ENCODE data around the gene CHKA. TPM values are rescaled to one million over a fixed set of nuclear protein-coding genes. Genes with fewer than 3 reads are reported as not detected.

Gene CHKA
- total RNA-seq, 1 experiment from 2014 or later, result 63.0 TPM

- no peak overlapping the region for H3K27ac Mint-ChIP-seq
- Histone ChIP-seq H3K4me2 (ENCODE audit: insufficient read depth, insufficient read length, low read length) (no peak overlapping the region), H3K18ac (ENCODE audit: insufficient read length, low read depth, low read length) (no peak overlapping the region), H3T11ph (ENCODE audit: low read length) (no peak overlapping the region), H3K23me2 (ENCODE audit: insufficient read length, low read depth, low read length, poor library complexity, severe bottlenecking) (no peaks in the 10 kb centered on the region), H2BK20ac (ENCODE audit: low read depth, low read length, poor library complexity, severe bottlenecking) (no peak overlapping the region), H3K79me2 (ENCODE audit: insufficient read depth, low read length) (no peaks in the 10 kb centered on the region), H3K27me3 (ENCODE audit: insufficient read depth, low read length) (no peaks in the 10 kb centered on the region), H4K8ac (replicated peaks; ENCODE audit: insufficient read length, low read depth, low read length) (no peak overlapping the region), H3K14ac (ENCODE audit: insufficient read depth, low read length) (no peak overlapping the region), H3K9me3 (ENCODE audit: control insufficient read depth, low read depth, low read length) (no peaks in the 10 kb centered on the region), H3K4ac (ENCODE audit: low read depth, low read length) (no peak overlapping the region), H2AFZ (ENCODE audit: low read length) (no peak overlapping the region), H3K23ac (ENCODE audit: insufficient read length, low read depth, low read length) (no peak overlapping the region), H4K20me1 (ENCODE audit: control insufficient read depth, insufficient read depth, insufficient read length) (no peaks in the 10 kb centered on the region), H3K27ac (ENCODE audit: insufficient read length, low read depth, low read length) (no peak overlapping the region), H4K91ac (ENCODE audit: insufficient read length, low read depth, low read length) (no peak overlapping the region), H3K9ac (ENCODE audit: extremely low read depth, insufficient read length, low read length) (no peak overlapping the region), H2BK12ac (ENCODE audit: insufficient read length, low read depth, low read length) (no peak overlapping the region), H2BK15ac (ENCODE audit: low read depth, low read length) (no peak overlapping the region), H2BK5ac (ENCODE audit: insufficient read length, low read length) (no peak overlapping the region), H2AK5ac (ENCODE audit: insufficient read length, low read length) (no peak overlapping the region), H3K56ac (ENCODE audit: insufficient read length, low read depth, low read length) (no peak overlapping the region), H3K4me1 (ENCODE audit: insufficient read depth, low read length) (no peaks in the 10 kb centered on the region), H3K79me1 (ENCODE audit: insufficient read depth, low read depth, low read length, poor library complexity, severe bottlenecking) (no peaks in the 10 kb centered on the region), H2BK120ac (ENCODE audit: low read depth, low read length, poor library complexity, severe bottlenecking) (no peak overlapping the region), H4K5ac (ENCODE audit: insufficient read length, low read depth, low read length) (no peak overlapping the region)
- H3K9me3 Mint-ChIP-seq, result peaks cover 0 to 3% of the 10 kb centered on the region in 2 experiments; a peak in 2 of 5 replicates
- DNase-seq, result no peak
- no peaks in the 10 kb centered on the region for H3K27me3 Mint-ChIP-seq (ENCODE audit: low read depth)
- H3K4me3 Mint-ChIP-seq, result no peak overlapping the region
- H3K4me1 Mint-ChIP-seq, result peaks cover 0 to 4% of the 10 kb centered on the region in 2 experiments; a peak in 2 of 4 replicates
- H3K36me3 Mint-ChIP-seq (ENCODE audit: insufficient read depth in 1 of 3, low read depth in 3 of 3), result peaks cover 0 to under 1% (median 0%) of the 10 kb centered on the region in 3 experiments; a peak in 1 of 7 replicates
- no peak for TF ChIP-seq CTCF (conservative IDR thresholded peaks at IDR 0.05)
- WGBS (ENCODE audit: extremely low coverage, insufficient read length, low lambda C conversion rate), result no CpG with 5 or more reads among the region's 8 CpGs
Measured at GRCh38 chr11:68141246-68142027, 20.2 kb upstream of the CHKA start.

All from H9 (cell line).